ENCODE results near the gene INAVA.

- TF ChIP-seq CTCF (IDR thresholded peaks at IDR 0.05) (no peak), POLR2A (IDR thresholded peaks at IDR 0.05) (no peak)
These were observed 6.8 kb upstream of the INAVA start for GRCh38 chr1:200887772-200888348.

Measured in Peyer's patch (tissue), 4 donors.